OCI-M2 (cell line): ENCODE measurements around the gene PRTN3.

ENCODE experiments used
- DNase-seq: peaks from one replicate; lab custom pipeline; 2025; ENCODE audit not compliant: unreplicated experiment; lab: John Stamatoyannopoulos, UW

PRTN3 gene

GRCh38 chr19:840519-841206, at the start of gene PRTN3:
Gene PRTN3, plus strand, starts transcription at chr19:840999. Its CDS starts 10 bp downstream, at chr19:841009.
- DNase-seq, result no peak

GRCh38 chr19:791007-791566, 49.7 kb upstream of the PRTN3 start:
- no peak for DNase-seq

GRCh38 chr19:791567-792305, 49.1 kb upstream of the PRTN3 start:
- DNase-seq, result peak; percentile 36

GRCh38 chr19:792306-792885, 48.4 kb upstream of the PRTN3 start:
- DNase-seq, result no peak

GRCh38 chr19:793806-794205, 47.0 kb upstream of the PRTN3 start:
- no peak for DNase-seq

GRCh38 chr19:795073-795611, 45.7 kb upstream of the PRTN3 start:
- DNase-seq, result no peak

GRCh38 chr19:795691-796581, 44.9 kb upstream of the PRTN3 start:
- no peak for DNase-seq

- DNase-seq, result peak; percentile 84
Measured at GRCh38 chr19:796692-797527, 43.9 kb upstream of the PRTN3 start, which contains the start of gene PTBP1. Gene PTBP1, plus strand, starts transcription at chr19:797452. Its CDS starts 46 bp downstream, at chr19:797498.

GRCh38 chr19:797528-798414, 43.0 kb upstream of the PRTN3 start:
- DNase-seq, result no peak

GRCh38 chr19:798415-799075, 42.3 kb upstream of the PRTN3 start:
- no peak for DNase-seq

GRCh38 chr19:799076-799881, 41.5 kb upstream of the PRTN3 start:
- DNase-seq, result no peak

- no peak for DNase-seq
Measured at GRCh38 chr19:800360-801029, 40.3 kb upstream of the PRTN3 start.

- DNase-seq, result no peak
Measured at GRCh38 chr19:801030-801860, 39.6 kb upstream of the PRTN3 start.

GRCh38 chr19:801861-802497, 38.8 kb upstream of the PRTN3 start:
- no peak for DNase-seq

GRCh38 chr19:802498-803098, 38.2 kb upstream of the PRTN3 start:
- DNase-seq, result no peak
